NT2/D1 (cell line): ENCODE measurements around the gene TSPAN17.
"Not testable (repeated sequence)": the region's sequence is repeated elsewhere in the genome, so short reads cannot be mapped to it uniquely, and the experiment has no call there.

Experiments used
- DNase-seq: peaks from one replicate; pipeline ENCODE4 v3.0.0-alpha.2; 2011; ENCODE audit warnings: low read depth, low spot score
- H3K27me3 ChIP-seq: 2 replicates; pipeline ENCODE4 v1.6.0; 2011; ENCODE audit warnings: mild to moderate bottlenecking; ENCODE audit not compliant: insufficient read length, insufficient read depth
- H3K36me3 ChIP-seq: 2 replicates; pipeline ENCODE4 v1.6.1; 2011; ENCODE audit warnings: mild to moderate bottlenecking, low read length, mixed read lengths; ENCODE audit not compliant: insufficient read depth, insufficient read length
- H3K4me1 ChIP-seq: 2 replicates; pipeline ENCODE4 v1.5.1; 2011; ENCODE audit not compliant: insufficient read depth, insufficient read length
- H3K4me3 ChIP-seq: 2 replicates; pipeline ENCODE4 v1.5.1; 2011; ENCODE audit warnings: low read depth; ENCODE audit not compliant: insufficient read length
- H3K9ac ChIP-seq: 2 replicates; pipeline ENCODE4 v1.6.0; 2011; ENCODE audit warnings: low read depth; ENCODE audit not compliant: insufficient read length
- H3K9me3 ChIP-seq: 2 replicates; pipeline ENCODE4 v1.5.1; 2011; ENCODE audit warnings: mild to moderate bottlenecking, low read length; ENCODE audit not compliant: insufficient read depth
- SUZ12 ChIP-seq: IDR thresholded peaks from 2 replicates; pipeline ENCODE4 v1.6.1; 2011; ENCODE audit not compliant: insufficient read length, insufficient read depth; ENCODE audit errors: extremely low read depth
- YY1 ChIP-seq: IDR thresholded peaks from 2 replicates; pipeline ENCODE4 v1.6.1; 2011; ENCODE audit not compliant: insufficient read length, insufficient read depth
- ZNF274 ChIP-seq: IDR thresholded peaks from 2 replicates; pipeline ENCODE4 v1.6.1; 2011; ENCODE audit warnings: mild to moderate bottlenecking, low read depth, low read length

Gene TSPAN17

GRCh38 chr5:176695073-176695472 lies 47.8 kb downstream of the TSPAN17 start:
- no peaks in the 10 kb centered on the region for H3K36me3 ChIP-seq
- H3K9ac ChIP-seq, result no peak overlapping the region
- H3K27me3 ChIP-seq, result peaks cover 3% of the 10 kb centered on the region
- H3K9me3 ChIP-seq, result no peaks in the 10 kb centered on the region
- TF ChIP-seq YY1 (no peak), ZNF274 (no peak), SUZ12 (no peak)
- DNase-seq, result no peak
- no peak overlapping the region for H3K4me3 ChIP-seq
- H3K4me1 ChIP-seq, result peaks cover 16% of the 10 kb centered on the region

GRCh38 chr5:176697267-176697933 lies 50.1 kb downstream of the TSPAN17 start:
- no peak for TF ChIP-seq SUZ12
- TF ChIP-seq YY1, result no peak
- no peak for TF ChIP-seq ZNF274
- peak overlapping the region; percentile 8 for H3K4me3 ChIP-seq
- peaks cover 16% of the 10 kb centered on the region for H3K4me1 ChIP-seq
- H3K9ac ChIP-seq, result no peak overlapping the region
- no peak for DNase-seq
- no peaks in the 10 kb centered on the region for H3K36me3 ChIP-seq
- no peaks in the 10 kb centered on the region for H3K9me3 ChIP-seq
- peaks cover 3% of the 10 kb centered on the region for H3K27me3 ChIP-seq

DNA sequence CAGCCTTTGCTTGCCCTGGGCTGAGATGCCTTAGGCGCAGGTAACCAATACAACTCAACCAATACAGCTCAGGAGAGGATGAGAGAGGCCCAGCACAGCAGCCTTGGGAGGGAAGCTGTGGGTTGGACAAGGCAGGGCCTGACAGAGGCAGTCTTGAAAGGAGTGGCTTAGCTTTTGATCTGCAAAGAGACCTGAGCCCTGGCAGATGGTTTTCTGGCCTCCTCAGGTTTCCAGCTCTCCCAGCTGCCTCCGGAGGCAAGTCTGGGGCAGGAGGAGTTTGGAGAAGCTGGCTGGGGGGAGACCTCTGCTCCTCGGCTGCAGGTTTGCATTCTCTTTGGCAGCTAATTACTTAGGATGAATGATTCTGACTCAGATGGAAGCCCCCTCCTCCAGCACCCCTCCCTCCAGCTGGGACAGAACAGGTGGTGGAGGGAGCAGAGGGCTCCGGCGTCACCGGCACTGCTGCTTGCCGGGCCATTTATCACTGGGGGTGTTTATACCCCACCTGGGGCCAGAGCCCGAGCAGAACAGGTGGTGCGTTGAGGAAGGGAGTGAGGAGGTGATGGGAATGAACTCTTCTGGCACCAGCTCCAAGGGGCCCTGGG lies 50.8 kb downstream of the TSPAN17 start:
- no peak for TF ChIP-seq YY1
- H3K9ac ChIP-seq, result peak overlapping the region; percentile 42
- peak; percentile 68 for DNase-seq
- H3K27me3 ChIP-seq, result peaks cover 3% of the 10 kb centered on the region
- peak overlapping the region; percentile 8 for H3K4me3 ChIP-seq
- no peaks in the 10 kb centered on the region for H3K9me3 ChIP-seq
- H3K36me3 ChIP-seq, result no peaks in the 10 kb centered on the region
- H3K4me1 ChIP-seq, result peaks cover 14% of the 10 kb centered on the region

DNA sequence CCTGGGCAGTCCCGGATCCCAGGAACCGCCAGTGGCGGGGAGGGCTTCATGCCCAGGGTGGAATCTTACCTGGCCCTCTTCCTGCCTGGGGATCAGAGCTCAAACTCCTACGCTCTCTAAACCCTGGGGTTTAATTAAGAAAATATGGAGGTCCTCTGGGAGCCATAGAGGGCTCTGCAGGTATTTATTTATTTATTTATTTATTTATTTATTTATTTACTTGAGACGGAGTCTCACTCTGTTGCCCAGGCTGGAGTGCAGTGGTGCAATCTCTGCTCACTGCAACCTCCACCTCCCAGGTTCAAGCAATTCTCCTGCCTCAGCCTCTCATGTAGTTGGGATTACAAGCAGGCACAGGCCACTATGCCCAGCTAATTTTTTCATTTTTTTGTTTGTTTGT lies 52.2 kb downstream of the TSPAN17 start:
- H3K36me3 ChIP-seq, DNase-seq, H3K4me3 ChIP-seq, H3K9me3 ChIP-seq, H3K27me3 ChIP-seq, H3K9ac ChIP-seq: not testable (repeated sequence)
- H3K4me1 ChIP-seq, result peaks cover 14% of the 10 kb centered on the region

- Histone ChIP-seq H3K36me3 (no peaks in the 10 kb centered on the region), H3K4me1 (peaks cover 14% of the 10 kb centered on the region), H3K9ac (no peak overlapping the region), H3K4me3 (no peak overlapping the region), H3K9me3 (no peaks in the 10 kb centered on the region), H3K27me3 (peaks cover under 1% of the 10 kb centered on the region)
- no peak for TF ChIP-seq SUZ12
- DNase-seq, result no peak
Measured at GRCh38 chr5:176700239-176700847, 53.1 kb downstream of the TSPAN17 start.

- no peak for DNase-seq
- no peaks in the 10 kb centered on the region for H3K27me3 ChIP-seq
- TF ChIP-seq ZNF274 (no peak), SUZ12 (no peak), YY1 (no peak)
Measured at GRCh38 chr5:176702671-176703641, 55.7 kb downstream of the TSPAN17 start.

GRCh38 chr5:176703857-176704256 lies 56.6 kb downstream of the TSPAN17 start:
- no peaks in the 10 kb centered on the region for H3K9me3 ChIP-seq
- no peak overlapping the region for H3K9ac ChIP-seq
- H3K27me3 ChIP-seq, result no peaks in the 10 kb centered on the region
- H3K4me3 ChIP-seq, result no peak overlapping the region
- no peaks in the 10 kb centered on the region for H3K36me3 ChIP-seq
- TF ChIP-seq SUZ12, result no peak
- no peak for TF ChIP-seq YY1
- no peak for TF ChIP-seq ZNF274
- H3K4me1 ChIP-seq, result peaks cover 2% of the 10 kb centered on the region
- no peak for DNase-seq

More at GRCh38 chr5:176702671-176703641, 55.7 kb downstream of the TSPAN17 start:
- peaks cover 2% of the 10 kb centered on the region for H3K4me1 ChIP-seq
- H3K9ac ChIP-seq, result no peak overlapping the region
- no peaks in the 10 kb centered on the region for H3K36me3 ChIP-seq
- H3K4me3 ChIP-seq, result no peak overlapping the region
- H3K9me3 ChIP-seq, result no peaks in the 10 kb centered on the region
